K562 (cell line): ENCODE data around the gene MYL4. TPM values are rescaled to one million over a fixed set of nuclear protein-coding genes. Genes with fewer than 3 reads are reported as not detected.

Source experiments
- CBX1 ChIP-seq: sonication (generic); IDR thresholded peaks from 2 replicates; pipeline ENCODE4 v1.6.1; 2016; ENCODE audit warnings: antibody characterized with exemption, low read depth, mild to moderate bottlenecking
- ERF ChIP-seq: fragments of 450-650 bp; formaldehyde crosslinking; IDR thresholded peaks from 2 replicates; pipeline ENCODE4 v1.4.0; 2020; ENCODE audit warnings: mild to moderate bottlenecking, mixed read lengths
- ESRRA ChIP-seq: fragments of 450-650 bp; IDR thresholded peaks from 2 replicates; pipeline ENCODE4 v1.6.1; 2014; ENCODE audit warnings: low read depth, mild to moderate bottlenecking, moderate library complexity, borderline replicate concordance
- FOXK1 ChIP-seq: sonication (generic); formaldehyde crosslinking; IDR thresholded peaks from 2 replicates; pipeline ENCODE4 v1.8.0; 2022; ENCODE audit warnings: missing genetic modification reagents, mild to moderate bottlenecking, borderline replicate concordance
- GATA2 ChIP-seq: sonication (generic); formaldehyde crosslinking; IDR thresholded peaks from 2 replicates; pipeline ENCODE4 v1.4.0; 2020; ENCODE audit warnings: mild to moderate bottlenecking, missing genetic modification reagents
- HDAC2 ChIP-seq: fragments of 450-650 bp; IDR thresholded peaks from 2 replicates; pipeline ENCODE4 v1.6.1; 2016; ENCODE audit warnings: mild to moderate bottlenecking
- MAFF ChIP-seq: IDR thresholded peaks from 2 replicates; pipeline ENCODE4 v1.6.1; 2012; ENCODE audit warnings: low read length, improper control_type of control experiment
- RAD51 ChIP-seq: fragments of 450-650 bp; IDR thresholded peaks from 2 replicates; pipeline ENCODE4 v1.7.1; 2016; ENCODE audit warnings: low read depth, mild to moderate bottlenecking, borderline replicate concordance
- TAL1 ChIP-seq: fragments of 450-650 bp; IDR thresholded peaks from 2 replicates; pipeline ENCODE4 v1.6.1; 2016; ENCODE audit warnings: mild to moderate bottlenecking
- TCF3 ChIP-seq: sonication (generic); formaldehyde crosslinking; IDR thresholded peaks from 2 replicates; pipeline ENCODE4 v1.4.0; 2020; ENCODE audit warnings: mild to moderate bottlenecking, missing genetic modification reagents
- ZFP36 ChIP-seq: fragments of 150-350 bp; IDR thresholded peaks from 2 replicates; pipeline ENCODE4 v1.6.1; 2018; ENCODE audit warnings: low read length, low read depth; ENCODE audit not compliant: partially characterized antibody
- ZNF274 ChIP-seq: IDR thresholded peaks from 2 replicates; pipeline ENCODE4 v1.6.1; 2011; ENCODE audit warnings: low read depth, mild to moderate bottlenecking, low read length, moderate library complexity, borderline replicate concordance
- ZNF778 ChIP-seq: fragments of 450-650 bp; formaldehyde crosslinking; IDR thresholded peaks from 2 replicates; pipeline ENCODE4 v1.4.0; 2020; ENCODE audit warnings: mild to moderate bottlenecking, moderate library complexity
- polyA plus RNA-seq, 8 experiments: library from polyadenylated mRNA; depleted of rRNA in 4 of 8; stranded (reverse) in 5 of 8; unstranded in 3 of 8; fragments of >200 nt; fragmentation: Nextera tagmentation in 2 of 8; fragmentation: Illumina TruSeq in 1 of 8; extraction: Ambion mirVana in 2 of 8; extraction: Trizol in 1 of 8; gene quantifications; 2 replicates each; pipeline versions ENCODE4 v1.2.1 to v1.2.3, GENCODE V29; 2011 to 2014; ENCODE audit warnings: inconsistent platforms in 1 of 8, missing spikeins in 1 of 8
- total RNA-seq, 7 experiments: library from RNA; depleted of rRNA in 6 of 7; stranded (reverse); fragments of >200 nt in 6 of 7; fragmentation: Illumina TruSeq in 2 of 7; extraction: Trizol in 2 of 7; gene quantifications; 2 replicates each; pipeline versions ENCODE4 v1.2.1 to v1.2.3, GENCODE V29; 2011 to 2021; ENCODE audit warnings: low replicate concordance in 1 of 7
- TF ChIP-seq, protein P1 (sequence below): sonication (generic); formaldehyde crosslinking; IDR thresholded peaks from 2 replicates; pipeline ENCODE4 v1.5.0; 2020; ENCODE audit warnings: missing genetic modification reagents
- TF ChIP-seq, protein P2 (sequence below): fragments of 200-800 bp; sonication (Bioruptor generic); IDR thresholded peaks from 2 replicates; pipeline ENCODE4 v1.6.1; 2017; ENCODE audit warnings: missing genetic modification characterization, missing compliant biosample characterization
- TF ChIP-seq, protein P3 (sequence below): fragments of 450-650 bp; IDR thresholded peaks from 2 replicates; pipeline ENCODE4 v1.6.1; 2018; ENCODE audit warnings: mild to moderate bottlenecking, low read depth; ENCODE audit not compliant: partially characterized antibody
- TF ChIP-seq, protein P4 (sequence below): sonication (generic); formaldehyde crosslinking; IDR thresholded peaks from 2 replicates; pipeline ENCODE4 v1.8.1; 2023; ENCODE audit warnings: mild to moderate bottlenecking, missing genetic modification reagents
- TF ChIP-seq, protein P5 (sequence below): sonication (generic); formaldehyde crosslinking; IDR thresholded peaks from 2 replicates; pipeline ENCODE4 v1.8.0; 2022; ENCODE audit warnings: mild to moderate bottlenecking, missing genetic modification reagents, borderline replicate concordance

MYL4 gene
- total and polyA plus RNA-seq, 9 of the 15 experiments (the other 6 are each of a cell fraction or from before 2014, with no cell fraction given), result 117 to 423 (median 221) TPM

DNA sequence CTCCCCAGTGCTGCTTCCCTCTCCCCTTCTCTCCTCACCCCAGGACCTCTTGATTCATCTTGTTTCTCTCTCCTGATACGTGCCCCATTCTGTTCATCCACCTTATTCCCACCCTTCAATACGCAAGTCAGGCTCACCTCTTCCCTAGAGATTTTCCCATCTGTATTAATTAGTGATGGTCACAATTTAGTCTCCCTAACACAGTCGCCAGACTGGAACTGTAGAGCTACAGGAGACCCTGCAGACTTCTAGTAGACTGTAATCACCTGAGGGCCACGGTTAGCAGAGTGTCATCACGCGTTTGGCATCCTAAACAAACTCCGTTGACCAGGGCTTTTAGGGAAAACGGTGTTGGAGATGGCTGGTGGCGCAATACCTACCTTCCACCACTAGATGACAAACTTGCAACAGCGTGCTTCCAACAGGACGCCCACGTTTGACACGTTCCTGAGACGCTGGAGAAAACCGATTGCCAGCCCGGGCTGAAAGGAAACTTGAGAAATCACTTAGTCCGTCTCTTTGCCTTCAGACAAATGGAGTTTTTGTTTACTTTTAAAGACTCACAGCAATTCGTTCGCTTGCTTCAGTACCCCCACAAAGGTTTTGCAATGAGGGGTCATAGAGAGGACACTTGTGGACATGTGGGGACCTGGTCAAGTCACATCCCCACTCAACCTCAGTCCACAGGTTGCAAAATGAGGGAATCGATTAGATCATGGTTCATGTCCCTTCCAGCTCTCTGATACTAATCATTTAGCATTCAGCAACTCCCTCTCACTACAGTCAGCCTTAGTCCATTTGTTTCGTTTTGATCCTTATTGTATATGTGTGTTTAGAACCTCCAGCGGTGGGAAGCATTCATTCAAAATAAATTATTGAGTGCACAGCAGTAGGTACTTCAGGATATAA, 20.6 kb downstream of the MYL4 start (continued):
- TF ChIP-seq HDAC2 (peak; percentile 49; the same call in 1 of the 2 replicates), ESRRA (no peak), GATA2 (CRISPR knock-in tag) (peak; percentile 30), CBX1 (no peak), ERF (0 out of 2 replicates have a peak, but pooled peaks have one; percentile 18), FOXK1 (CRISPR knock-in tag) (peak; percentile 58; the same call in 1 of the 2 replicates), ZFP36 (peak; percentile 7), TCF3 (CRISPR knock-in tag) (peak; percentile 50; the same call in 1 of the 2 replicates), RAD51 (peak; percentile 15; the same call in 1 of the 2 replicates), ZNF274 (no peak), ZNF778 (CRISPR knock-in tag) (no peak), MAFF (peak; percentile 1; the same call in 1 of the 2 replicates), TAL1 (no peak)
- TF ChIP-seq, protein P1, sequence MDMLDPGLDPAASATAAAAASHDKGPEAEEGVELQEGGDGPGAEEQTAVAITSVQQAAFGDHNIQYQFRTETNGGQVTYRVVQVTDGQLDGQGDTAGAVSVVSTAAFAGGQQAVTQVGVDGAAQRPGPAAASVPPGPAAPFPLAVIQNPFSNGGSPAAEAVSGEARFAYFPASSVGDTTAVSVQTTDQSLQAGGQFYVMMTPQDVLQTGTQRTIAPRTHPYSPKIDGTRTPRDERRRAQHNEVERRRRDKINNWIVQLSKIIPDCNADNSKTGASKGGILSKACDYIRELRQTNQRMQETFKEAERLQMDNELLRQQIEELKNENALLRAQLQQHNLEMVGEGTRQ (CRISPR knock-in tag), result no peak
- TF ChIP-seq, protein P2, sequence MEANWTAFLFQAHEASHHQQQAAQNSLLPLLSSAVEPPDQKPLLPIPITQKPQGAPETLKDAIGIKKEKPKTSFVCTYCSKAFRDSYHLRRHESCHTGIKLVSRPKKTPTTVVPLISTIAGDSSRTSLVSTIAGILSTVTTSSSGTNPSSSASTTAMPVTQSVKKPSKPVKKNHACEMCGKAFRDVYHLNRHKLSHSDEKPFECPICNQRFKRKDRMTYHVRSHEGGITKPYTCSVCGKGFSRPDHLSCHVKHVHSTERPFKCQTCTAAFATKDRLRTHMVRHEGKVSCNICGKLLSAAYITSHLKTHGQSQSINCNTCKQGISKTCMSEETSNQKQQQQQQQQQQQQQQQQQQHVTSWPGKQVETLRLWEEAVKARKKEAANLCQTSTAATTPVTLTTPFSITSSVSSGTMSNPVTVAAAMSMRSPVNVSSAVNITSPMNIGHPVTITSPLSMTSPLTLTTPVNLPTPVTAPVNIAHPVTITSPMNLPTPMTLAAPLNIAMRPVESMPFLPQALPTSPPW (CRISPR knock-in tag), result peak; percentile 34; the same call in 1 of the 2 replicates
- TF ChIP-seq, protein P3, sequence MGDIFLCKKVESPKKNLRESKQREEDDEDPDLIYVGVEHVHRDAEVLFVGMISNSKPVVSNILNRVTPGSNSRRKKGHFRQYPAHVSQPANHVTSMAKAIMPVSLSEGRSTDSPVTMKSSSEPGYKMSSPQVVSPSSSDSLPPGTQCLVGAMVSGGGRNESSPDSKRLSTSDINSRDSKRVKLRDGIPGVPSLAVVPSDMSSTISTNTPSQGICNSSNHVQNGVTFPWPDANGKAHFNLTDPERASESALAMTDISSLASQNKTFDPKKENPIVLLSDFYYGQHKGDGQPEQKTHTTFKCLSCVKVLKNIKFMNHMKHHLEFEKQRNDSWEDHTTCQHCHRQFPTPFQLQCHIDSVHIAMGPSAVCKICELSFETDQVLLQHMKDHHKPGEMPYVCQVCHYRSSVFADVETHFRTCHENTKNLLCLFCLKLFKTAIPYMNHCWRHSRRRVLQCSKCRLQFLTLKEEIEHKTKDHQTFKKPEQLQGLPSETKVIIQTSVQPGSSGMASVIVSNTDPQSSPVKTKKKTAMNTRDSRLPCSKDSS, result no peak
- TF ChIP-seq, protein P4, sequence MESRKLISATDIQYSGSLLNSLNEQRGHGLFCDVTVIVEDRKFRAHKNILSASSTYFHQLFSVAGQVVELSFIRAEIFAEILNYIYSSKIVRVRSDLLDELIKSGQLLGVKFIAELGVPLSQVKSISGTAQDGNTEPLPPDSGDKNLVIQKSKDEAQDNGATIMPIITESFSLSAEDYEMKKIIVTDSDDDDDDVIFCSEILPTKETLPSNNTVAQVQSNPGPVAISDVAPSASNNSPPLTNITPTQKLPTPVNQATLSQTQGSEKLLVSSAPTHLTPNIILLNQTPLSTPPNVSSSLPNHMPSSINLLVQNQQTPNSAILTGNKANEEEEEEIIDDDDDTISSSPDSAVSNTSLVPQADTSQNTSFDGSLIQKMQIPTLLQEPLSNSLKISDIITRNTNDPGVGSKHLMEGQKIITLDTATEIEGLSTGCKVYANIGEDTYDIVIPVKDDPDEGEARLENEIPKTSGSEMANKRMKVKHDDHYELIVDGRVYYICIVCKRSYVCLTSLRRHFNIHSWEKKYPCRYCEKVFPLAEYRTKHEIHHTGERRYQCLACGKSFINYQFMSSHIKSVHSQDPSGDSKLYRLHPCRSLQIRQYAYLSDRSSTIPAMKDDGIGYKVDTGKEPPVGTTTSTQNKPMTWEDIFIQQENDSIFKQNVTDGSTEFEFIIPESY (CRISPR knock-in tag), result peak; percentile 71; the same call in 1 of the 2 replicates
- TF ChIP-seq, protein P5, sequence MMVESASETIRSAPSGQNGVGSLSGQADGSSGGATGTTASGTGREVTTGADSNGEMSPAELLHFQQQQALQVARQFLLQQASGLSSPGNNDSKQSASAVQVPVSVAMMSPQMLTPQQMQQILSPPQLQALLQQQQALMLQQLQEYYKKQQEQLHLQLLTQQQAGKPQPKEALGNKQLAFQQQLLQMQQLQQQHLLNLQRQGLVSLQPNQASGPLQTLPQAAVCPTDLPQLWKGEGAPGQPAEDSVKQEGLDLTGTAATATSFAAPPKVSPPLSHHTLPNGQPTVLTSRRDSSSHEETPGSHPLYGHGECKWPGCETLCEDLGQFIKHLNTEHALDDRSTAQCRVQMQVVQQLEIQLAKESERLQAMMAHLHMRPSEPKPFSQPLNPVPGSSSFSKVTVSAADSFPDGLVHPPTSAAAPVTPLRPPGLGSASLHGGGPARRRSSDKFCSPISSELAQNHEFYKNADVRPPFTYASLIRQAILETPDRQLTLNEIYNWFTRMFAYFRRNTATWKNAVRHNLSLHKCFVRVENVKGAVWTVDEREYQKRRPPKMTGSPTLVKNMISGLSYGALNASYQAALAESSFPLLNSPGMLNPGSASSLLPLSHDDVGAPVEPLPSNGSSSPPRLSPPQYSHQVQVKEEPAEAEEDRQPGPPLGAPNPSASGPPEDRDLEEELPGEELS (CRISPR knock-in tag), result peak; percentile 71; the same call in 1 of the 2 replicates
